DMS53 (cell line): ENCODE data around the gene SMCO2.

Experiments
- DNase-seq: peaks from one replicate; lab custom pipeline; 2025; lab: John Stamatoyannopoulos, UW

Gene SMCO2

GRCh38 chr12:27551172-27551840 lies 104.8 kb downstream of the SMCO2 start:
- no peak for DNase-seq
